Tibial nerve (tissue), 4 donors: ENCODE results near the gene EPSTI1. TPM values are rescaled to one million over a fixed set of nuclear protein-coding genes. Genes with fewer than 3 reads are reported as not detected.

Experiments used
- DNase-seq, 2 donors: peaks; one replicate each; pipeline ENCODE4 v3.0.0-alpha.2; 2019; ENCODE audit warnings: low spot score in 2 of 2
- H3K27ac ChIP-seq, 4 donors: fragments of 200-600 bp; sonication (generic) in 3 of 4; one replicate each; pipeline ENCODE4 v1.5.1; 2017 to 2019; ENCODE audit warnings: mild to moderate bottlenecking in 1 of 4
- H3K27me3 ChIP-seq, 2 donors: fragments of 200-600 bp; sonication (generic) in 1 of 2; one replicate each; pipeline versions ENCODE4 v1.5.1 to v1.6.0; 2017 to 2019
- H3K36me3 ChIP-seq, 3 donors: fragments of 200-600 bp; sonication (generic); one replicate each; pipeline ENCODE4 v1.5.1; 2018 to 2019
- H3K4me1 ChIP-seq, 4 donors: fragments of 200-600 bp; sonication (generic) in 3 of 4; one replicate each; pipeline ENCODE4 v1.5.1; 2017 to 2019
- H3K4me3 ChIP-seq, 4 donors: fragments of 200-600 bp; sonication (generic) in 3 of 4; one replicate each; pipeline ENCODE4 v1.5.1; 2017 to 2019; ENCODE audit warnings: mild to moderate bottlenecking in 1 of 4, moderate library complexity in 1 of 4
- H3K9me3 ChIP-seq, 4 donors: fragments of 200-600 bp; sonication (generic) in 3 of 4; one replicate each; pipeline ENCODE4 v1.5.1; 2017 to 2019
- EP300 ChIP-seq, 2 donors: sonication (generic); formaldehyde crosslinking; IDR thresholded peaks; one replicate each; pipeline ENCODE4 v1.6.1; 2017; ENCODE audit warnings: antibody characterized with exemption in 2 of 2, mild to moderate bottlenecking in 1 of 2
- POLR2A ChIP-seq, 2 donors: fragments of 450-650 bp; IDR thresholded peaks; one replicate each; pipeline ENCODE4 v1.6.1; 2017; ENCODE audit warnings: antibody characterized with exemption in 2 of 2, mild to moderate bottlenecking in 2 of 2, moderate library complexity in 2 of 2
- WGBS, 2 donors: methylation state at CpG; one replicate each; pipeline ENCODE4 v1.1.5; 2018; 5-methylcytosine and 5-hydroxymethylcytosine counted together
- total RNA-seq, 4 donors: library from RNA; depleted of rRNA; stranded (reverse); fragments of >200 nt; gene quantifications; one replicate each; pipeline ENCODE4 v1.1.0, GENCODE V29; 2016
- TF ChIP-seq, protein P1 (sequence below), 5 experiments: fragments of 200-600 bp in 3 of 5; fragments of 450-650 bp in 2 of 5; sonication (generic) in 3 of 5; IDR thresholded peaks; one replicate each; pipeline ENCODE4 v1.5.1; 2016 to 2019; ENCODE audit warnings: antibody characterized with exemption in 5 of 5, mild to moderate bottlenecking in 3 of 5, moderate library complexity in 2 of 5

EPSTI1 gene
- total RNA-seq, 4 donors from 2014 or later: 1.4 to 16.8 (median 3.3) TPM

DNA sequence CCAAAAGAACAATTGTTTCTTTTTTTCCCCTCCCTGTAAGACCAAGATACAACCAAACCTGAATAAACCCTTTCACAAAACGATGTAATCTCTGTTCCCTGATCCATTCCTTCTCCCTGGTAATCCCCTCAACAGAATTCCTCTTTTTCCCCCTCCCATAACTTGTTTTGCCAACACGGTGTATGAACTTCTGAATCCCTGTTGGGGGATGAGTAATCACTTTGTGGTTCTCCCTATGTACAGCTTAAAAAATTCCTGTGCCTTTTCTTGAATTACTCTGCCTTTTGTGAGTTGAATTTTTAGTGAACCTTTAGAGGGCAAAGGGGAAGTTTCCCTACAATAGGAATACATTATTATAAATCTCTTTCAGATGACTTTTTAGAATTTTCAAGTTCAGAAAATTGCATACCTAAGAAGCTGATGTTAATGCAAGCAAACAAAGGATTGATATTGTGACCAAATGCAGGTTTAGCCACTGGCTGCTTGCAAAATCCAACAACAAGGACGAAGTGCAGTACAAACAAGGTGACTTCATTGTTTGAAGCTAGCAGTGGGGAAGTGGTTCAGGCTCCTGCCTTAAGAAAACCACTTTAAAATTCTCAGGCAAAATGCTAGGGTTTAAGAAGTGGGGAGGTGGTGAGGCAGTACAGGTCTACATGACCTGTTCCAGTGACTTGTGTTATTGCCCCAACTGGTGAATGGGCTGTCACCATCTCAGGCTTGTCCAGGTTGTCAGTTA, 15.0 kb upstream of the EPSTI1 start:
- Histone ChIP-seq H3K4me3 (no peak overlapping the region), H3K4me1 (peaks cover 0 to 8% (median 0%) of the 10 kb centered on the region in 4 donors), H3K36me3 (no peaks in the 10 kb centered on the region), H3K27me3 (no peaks in the 10 kb centered on the region), H3K9me3 (no peaks in the 10 kb centered on the region), H3K27ac (no peak overlapping the region)
- WGBS, 2 donors: 37 to 40% methylated on average over 3 of the region's 3 CpGs
- TF ChIP-seq POLR2A (IDR thresholded peaks at IDR 0.05) (no peak), EP300 (IDR thresholded peaks at IDR 0.05) (no peak)
- TF ChIP-seq, protein P1, sequence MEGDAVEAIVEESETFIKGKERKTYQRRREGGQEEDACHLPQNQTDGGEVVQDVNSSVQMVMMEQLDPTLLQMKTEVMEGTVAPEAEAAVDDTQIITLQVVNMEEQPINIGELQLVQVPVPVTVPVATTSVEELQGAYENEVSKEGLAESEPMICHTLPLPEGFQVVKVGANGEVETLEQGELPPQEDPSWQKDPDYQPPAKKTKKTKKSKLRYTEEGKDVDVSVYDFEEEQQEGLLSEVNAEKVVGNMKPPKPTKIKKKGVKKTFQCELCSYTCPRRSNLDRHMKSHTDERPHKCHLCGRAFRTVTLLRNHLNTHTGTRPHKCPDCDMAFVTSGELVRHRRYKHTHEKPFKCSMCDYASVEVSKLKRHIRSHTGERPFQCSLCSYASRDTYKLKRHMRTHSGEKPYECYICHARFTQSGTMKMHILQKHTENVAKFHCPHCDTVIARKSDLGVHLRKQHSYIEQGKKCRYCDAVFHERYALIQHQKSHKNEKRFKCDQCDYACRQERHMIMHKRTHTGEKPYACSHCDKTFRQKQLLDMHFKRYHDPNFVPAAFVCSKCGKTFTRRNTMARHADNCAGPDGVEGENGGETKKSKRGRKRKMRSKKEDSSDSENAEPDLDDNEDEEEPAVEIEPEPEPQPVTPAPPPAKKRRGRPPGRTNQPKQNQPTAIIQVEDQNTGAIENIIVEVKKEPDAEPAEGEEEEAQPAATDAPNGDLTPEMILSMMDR (IDR thresholded peaks at IDR 0.05): no peak
- DNase-seq: no peak

DNA sequence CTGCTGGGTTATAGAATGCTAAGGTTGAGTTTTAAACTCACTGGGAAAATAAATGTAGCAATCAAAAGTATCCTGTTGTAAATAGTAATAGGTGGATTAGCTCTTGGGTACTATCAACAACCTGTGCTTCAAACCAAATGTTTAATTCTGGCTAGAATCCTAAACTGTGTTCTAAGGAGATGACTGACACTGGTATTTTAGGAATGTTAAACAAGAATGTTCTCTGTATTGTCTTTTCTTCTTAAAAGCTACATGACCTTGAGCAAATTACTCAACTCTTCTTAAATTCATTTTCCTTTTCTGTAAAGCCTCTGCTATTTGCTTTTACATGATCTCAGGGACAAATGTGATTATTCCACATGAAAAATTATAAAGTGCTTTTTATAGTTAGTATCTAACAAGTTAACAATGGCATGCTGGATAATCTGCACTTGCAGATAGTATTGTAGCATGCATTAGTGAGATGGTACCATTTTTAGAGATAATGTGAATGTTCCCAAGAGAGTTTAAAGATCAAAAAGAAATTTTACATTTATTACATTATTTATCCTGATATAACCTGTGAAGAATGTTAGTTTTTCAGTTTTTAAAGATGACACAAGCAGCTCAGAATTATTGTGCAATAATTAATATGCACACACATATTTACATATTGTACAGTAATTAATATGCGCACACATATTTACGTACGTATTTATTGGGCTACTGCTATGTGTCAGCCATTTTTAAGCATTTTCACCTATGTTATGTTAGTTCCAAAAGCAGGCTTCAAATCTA, 13.6 kb upstream of the EPSTI1 start:
- DNase-seq: no peak

DNA sequence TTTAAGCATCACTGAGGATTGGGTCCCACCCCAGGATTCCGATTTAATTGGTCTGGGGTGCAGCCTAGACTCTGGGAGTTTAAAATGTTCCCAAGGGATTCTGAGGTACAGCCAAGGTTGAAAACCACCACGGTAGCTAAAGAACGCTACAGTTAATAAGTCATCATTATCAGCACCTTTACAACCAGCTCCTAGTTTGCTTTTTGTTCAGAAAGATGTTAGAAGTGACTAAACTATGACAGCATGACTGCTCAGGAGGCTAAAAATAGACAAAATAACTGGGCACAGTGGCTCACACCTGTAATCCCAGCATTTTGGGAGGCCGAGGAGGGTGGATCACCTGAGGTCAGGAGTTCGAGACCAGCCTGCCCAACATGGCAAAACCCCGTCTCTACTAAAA, 11.7 kb upstream of the EPSTI1 start:
- no peak for DNase-seq
- no peak overlapping the region for H3K27ac ChIP-seq
- H3K27me3 ChIP-seq: no peaks in the 10 kb centered on the region
- 94 to 96% methylated on average over 6 of the region's 6 CpGs for whole genome bisulfite sequencing, 2 donors
- TF ChIP-seq POLR2A (IDR thresholded peaks at IDR 0.05) (no peak), EP300 (IDR thresholded peaks at IDR 0.05) (no peak)
- TF ChIP-seq, protein P1 (IDR thresholded peaks at IDR 0.05): no peak
- H3K9me3 ChIP-seq: no peaks in the 10 kb centered on the region
- no peaks in the 10 kb centered on the region for H3K36me3 ChIP-seq
- peaks cover 0 to 8% (median 0%) of the 10 kb centered on the region in 4 donors for H3K4me1 ChIP-seq
- H3K4me3 ChIP-seq: no peak overlapping the region

More for the DNA sequence above, 13.6 kb upstream of the EPSTI1 start:
- Histone ChIP-seq H3K27me3 (no peaks in the 10 kb centered on the region), H3K27ac (no peak overlapping the region), H3K9me3 (no peaks in the 10 kb centered on the region), H3K4me3 (no peak overlapping the region), H3K4me1 (peaks cover 0 to 8% (median 0%) of the 10 kb centered on the region in 4 donors), H3K36me3 (no peaks in the 10 kb centered on the region)
- WGBS, 2 donors: 94 to 95% methylated on average over 3 of the region's 3 CpGs
- TF ChIP-seq POLR2A (IDR thresholded peaks at IDR 0.05) (no peak), EP300 (IDR thresholded peaks at IDR 0.05) (no peak)
- TF ChIP-seq, protein P1 (IDR thresholded peaks at IDR 0.05): no peak

DNA sequence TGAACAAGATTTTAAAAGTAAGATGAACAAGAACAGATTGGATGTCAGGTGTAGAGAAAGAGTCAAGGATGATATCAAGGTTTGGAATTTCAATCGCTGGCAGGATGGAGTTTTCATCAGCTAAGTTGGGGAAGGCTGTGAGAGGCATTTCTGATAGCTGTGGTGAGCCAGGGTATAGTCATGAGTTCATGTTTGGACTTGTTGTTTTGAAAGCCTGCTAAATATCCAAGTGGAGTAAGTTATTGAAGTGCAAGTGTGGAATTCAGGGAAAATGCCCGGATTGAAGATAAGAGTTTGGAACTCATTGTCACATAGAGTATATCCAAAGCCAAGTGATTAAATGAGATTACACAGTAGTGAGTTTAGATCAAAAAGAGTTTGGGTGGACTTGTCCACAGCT, 11.0 kb upstream of the EPSTI1 start:
- Histone ChIP-seq H3K27me3 (no peaks in the 10 kb centered on the region), H3K4me3 (no peak overlapping the region), H3K9me3 (no peaks in the 10 kb centered on the region), H3K36me3 (no peaks in the 10 kb centered on the region), H3K4me1 (peaks cover 0 to 8% (median 0%) of the 10 kb centered on the region in 4 donors), H3K27ac (no peak overlapping the region)
- TF ChIP-seq, protein P1 (IDR thresholded peaks at IDR 0.05): no peak
- TF ChIP-seq EP300 (IDR thresholded peaks at IDR 0.05): no peak
- no peak for TF ChIP-seq POLR2A (IDR thresholded peaks at IDR 0.05)
- DNase-seq: no peak
- 90 to 91% methylated on average over 2 of the region's 2 CpGs for WGBS, 2 donors

DNA sequence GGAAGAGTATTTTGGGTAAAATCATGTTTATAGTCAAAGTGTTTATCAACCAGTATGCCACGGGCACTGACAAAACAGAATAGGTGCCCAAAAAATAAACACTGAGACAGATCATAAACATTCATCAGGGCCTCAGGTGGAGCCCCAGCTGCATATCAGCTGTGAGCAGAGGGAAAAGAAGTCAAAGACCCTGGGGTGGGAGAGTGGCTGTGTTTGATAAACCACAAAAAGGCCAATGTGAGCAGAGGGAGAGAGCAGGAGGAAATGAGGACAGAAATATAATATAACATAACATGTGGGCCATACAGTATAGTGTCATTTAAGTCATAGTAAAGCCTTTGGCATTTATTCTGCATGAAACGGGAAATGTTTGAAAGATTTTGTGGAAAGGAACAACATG, 10.0 kb upstream of the EPSTI1 start:
- peaks cover 0 to 8% (median 0%) of the 10 kb centered on the region in 4 donors for H3K4me1 ChIP-seq
- H3K4me3 ChIP-seq: no peak overlapping the region
- 88 to 95% methylated on average over 2 of the region's 2 CpGs for WGBS, 2 donors
- TF ChIP-seq POLR2A (IDR thresholded peaks at IDR 0.05): no peak
- TF ChIP-seq, protein P1 (IDR thresholded peaks at IDR 0.05): no peak
- no peak for TF ChIP-seq EP300 (IDR thresholded peaks at IDR 0.05)
- no peaks in the 10 kb centered on the region for H3K27me3 ChIP-seq
- no peaks in the 10 kb centered on the region for H3K36me3 ChIP-seq
- no peak overlapping the region for H3K27ac ChIP-seq
- H3K9me3 ChIP-seq: no peaks in the 10 kb centered on the region
- no peak for DNase-seq
